Lower leg skin (tissue), 3 donors: ENCODE data around the gene LTBP3.

ENCODE experiments used
- POLR2A ChIP-seq, 2 donors: fragments of 450-650 bp; IDR thresholded peaks; one replicate each; pipeline ENCODE4 v1.6.1; 2016 to 2017; ENCODE audit warnings: antibody characterized with exemption in 2 of 2, mild to moderate bottlenecking in 1 of 2, moderate library complexity in 1 of 2
- TF ChIP-seq, protein P1 (sequence below), 3 donors: fragments of 450-650 bp; IDR thresholded peaks; one replicate each; pipeline ENCODE4 v1.5.1; 2016; ENCODE audit warnings: antibody characterized with exemption in 3 of 3, mild to moderate bottlenecking in 3 of 3, moderate library complexity in 2 of 3

DNA sequence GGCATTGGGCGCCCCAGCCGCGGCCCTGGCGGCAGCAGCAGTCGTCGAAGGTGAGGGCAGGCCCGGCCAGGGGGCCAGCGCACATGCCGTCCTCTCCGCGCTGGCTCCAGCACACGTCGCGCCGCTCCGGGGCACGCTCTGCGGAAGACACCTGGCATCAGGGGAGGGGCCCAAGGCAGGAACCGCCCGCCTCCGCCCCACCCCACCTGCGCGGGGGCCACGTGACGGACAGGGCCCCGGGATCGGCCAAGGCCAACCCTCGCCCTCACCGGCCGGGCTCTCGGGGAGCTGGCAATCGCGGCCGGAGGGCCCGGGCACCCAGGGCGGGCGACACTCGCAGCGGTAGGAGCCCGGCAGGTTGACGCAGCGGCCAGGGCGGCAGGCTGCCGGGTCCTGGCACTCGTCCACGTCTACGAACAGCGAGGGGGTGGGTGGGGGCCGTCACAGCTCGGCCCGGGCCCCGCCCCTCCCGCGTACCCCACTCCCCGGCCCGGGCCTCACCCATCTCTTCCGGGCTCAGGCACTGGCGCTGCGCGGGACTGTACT is 18.3 kb downstream of the LTBP3 start:
- TF ChIP-seq, protein P1, sequence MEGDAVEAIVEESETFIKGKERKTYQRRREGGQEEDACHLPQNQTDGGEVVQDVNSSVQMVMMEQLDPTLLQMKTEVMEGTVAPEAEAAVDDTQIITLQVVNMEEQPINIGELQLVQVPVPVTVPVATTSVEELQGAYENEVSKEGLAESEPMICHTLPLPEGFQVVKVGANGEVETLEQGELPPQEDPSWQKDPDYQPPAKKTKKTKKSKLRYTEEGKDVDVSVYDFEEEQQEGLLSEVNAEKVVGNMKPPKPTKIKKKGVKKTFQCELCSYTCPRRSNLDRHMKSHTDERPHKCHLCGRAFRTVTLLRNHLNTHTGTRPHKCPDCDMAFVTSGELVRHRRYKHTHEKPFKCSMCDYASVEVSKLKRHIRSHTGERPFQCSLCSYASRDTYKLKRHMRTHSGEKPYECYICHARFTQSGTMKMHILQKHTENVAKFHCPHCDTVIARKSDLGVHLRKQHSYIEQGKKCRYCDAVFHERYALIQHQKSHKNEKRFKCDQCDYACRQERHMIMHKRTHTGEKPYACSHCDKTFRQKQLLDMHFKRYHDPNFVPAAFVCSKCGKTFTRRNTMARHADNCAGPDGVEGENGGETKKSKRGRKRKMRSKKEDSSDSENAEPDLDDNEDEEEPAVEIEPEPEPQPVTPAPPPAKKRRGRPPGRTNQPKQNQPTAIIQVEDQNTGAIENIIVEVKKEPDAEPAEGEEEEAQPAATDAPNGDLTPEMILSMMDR (IDR thresholded peaks at IDR 0.05), result no peak
- no peak for TF ChIP-seq POLR2A (IDR thresholded peaks at IDR 0.05)
